Activated T-helper 17 cell treated with anti-CD3 and anti-CD28 coated beads, Interleukin-2, amount 50 U/mL, for 72 hours (primary cell): ENCODE measurements around the gene ZNF804A. TPM values are rescaled to one million over a fixed set of nuclear protein-coding genes. Genes with fewer than 3 reads are reported as not detected.
"Not testable (repeated sequence)": the region's sequence is repeated elsewhere in the genome, so short reads cannot be mapped to it uniquely, and the experiment has no call there.

Experiments
- ATAC-seq: fragments of 150-1000 bp; cut with Tn5 transposase; replicated peaks from 2 replicates; pipeline ENCODE4 v1.10.0; 2021; ENCODE audit warnings: mild to moderate bottlenecking, moderate library complexity
- H3K27ac Mint-ChIP-seq: one replicate; pipeline ENCODE4 v1.8.0; 2022; ENCODE audit warnings: mixed read lengths
- H3K27me3 Mint-ChIP-seq: one replicate; pipeline ENCODE4 v1.8.0; 2022; ENCODE audit warnings: mixed read lengths
- H3K36me3 Mint-ChIP-seq: one replicate; pipeline ENCODE4 v1.8.0; 2022; ENCODE audit warnings: low read depth, mild to moderate bottlenecking, mixed read lengths
- H3K4me1 Mint-ChIP-seq: one replicate; pipeline ENCODE4 v1.8.0; 2022; ENCODE audit warnings: mixed read lengths
- H3K4me3 Mint-ChIP-seq: one replicate; pipeline ENCODE4 v1.8.0; 2022; ENCODE audit warnings: mild to moderate bottlenecking, mixed read lengths
- H3K9me3 Mint-ChIP-seq: one replicate; pipeline ENCODE4 v1.8.0; 2022; ENCODE audit warnings: mixed read lengths
- total RNA-seq, 2 donors: library from RNA; stranded (reverse); gene quantifications; one replicate each; pipeline ENCODE4 v1.2.3, GENCODE V29; 2022

Gene ZNF804A
- total RNA-seq, 2 donors from 2014 or later = not detected

GRCh38 chr2:184860744-184861143, 262.4 kb downstream of the ZNF804A start:
- no peaks in the 10 kb centered on the region for H3K36me3 Mint-ChIP-seq
- no peak overlapping the region for H3K27ac Mint-ChIP-seq
- ATAC-seq = no peak
- H3K4me1 Mint-ChIP-seq = no peaks in the 10 kb centered on the region
- H3K4me3 Mint-ChIP-seq = no peak overlapping the region
- peaks cover 12% of the 10 kb centered on the region for H3K9me3 Mint-ChIP-seq
- H3K27me3 Mint-ChIP-seq = no peaks in the 10 kb centered on the region

- Mint-ChIP-seq H3K27ac (no peak overlapping the region), H3K27me3 (no peaks in the 10 kb centered on the region), H3K9me3 (peaks cover 7% of the 10 kb centered on the region), H3K4me1 (no peaks in the 10 kb centered on the region), H3K36me3 (no peaks in the 10 kb centered on the region), H3K4me3 (no peak overlapping the region)
- ATAC-seq = no peak
Observed at GRCh38 chr2:184875212-184875611, 276.9 kb downstream of the ZNF804A start.

GRCh38 chr2:184875911-184876310, 277.6 kb downstream of the ZNF804A start:
- no peaks in the 10 kb centered on the region for H3K27me3 Mint-ChIP-seq
- H3K9me3 Mint-ChIP-seq = peaks cover 7% of the 10 kb centered on the region
- no peak overlapping the region for H3K4me3 Mint-ChIP-seq
- H3K27ac Mint-ChIP-seq = no peak overlapping the region
- H3K36me3 Mint-ChIP-seq = no peaks in the 10 kb centered on the region
- no peak for ATAC-seq
- H3K4me1 Mint-ChIP-seq = no peaks in the 10 kb centered on the region

- no peaks in the 10 kb centered on the region for H3K36me3 Mint-ChIP-seq
- ATAC-seq = no peak
- no peak overlapping the region for H3K27ac Mint-ChIP-seq
- H3K9me3 Mint-ChIP-seq = peaks cover 12% of the 10 kb centered on the region
- H3K4me1 Mint-ChIP-seq = no peaks in the 10 kb centered on the region
- no peaks in the 10 kb centered on the region for H3K27me3 Mint-ChIP-seq
- no peak overlapping the region for H3K4me3 Mint-ChIP-seq
Observed at GRCh38 chr2:184877909-184878308, 279.6 kb downstream of the ZNF804A start.

- ATAC-seq = no peak
- Mint-ChIP-seq H3K4me1 (no peaks in the 10 kb centered on the region), H3K4me3 (no peak overlapping the region), H3K36me3 (no peaks in the 10 kb centered on the region), H3K27ac (no peak overlapping the region), H3K27me3 (no peaks in the 10 kb centered on the region), H3K9me3 (peaks cover 12% of the 10 kb centered on the region)
Observed at GRCh38 chr2:184879671-184880070, 281.3 kb downstream of the ZNF804A start.

- H3K4me3 Mint-ChIP-seq, ATAC-seq, H3K27ac Mint-ChIP-seq, H3K9me3 Mint-ChIP-seq, H3K27me3 Mint-ChIP-seq, H3K4me1 Mint-ChIP-seq, H3K36me3 Mint-ChIP-seq: not testable (repeated sequence)
Observed at GRCh38 chr2:184886585-184886984, 288.3 kb downstream of the ZNF804A start.

GRCh38 chr2:184890311-184890710, 292.0 kb downstream of the ZNF804A start:
- Mint-ChIP-seq H3K4me3 (no peak overlapping the region), H3K27ac (no peak overlapping the region), H3K36me3 (no peaks in the 10 kb centered on the region), H3K27me3 (no peaks in the 10 kb centered on the region), H3K9me3 (no peaks in the 10 kb centered on the region), H3K4me1 (no peaks in the 10 kb centered on the region)
- no peak for ATAC-seq

- no peak overlapping the region for H3K27ac Mint-ChIP-seq
- H3K27me3 Mint-ChIP-seq = no peaks in the 10 kb centered on the region
- no peak overlapping the region for H3K4me3 Mint-ChIP-seq
- peaks cover 11% of the 10 kb centered on the region for H3K9me3 Mint-ChIP-seq
- no peaks in the 10 kb centered on the region for H3K36me3 Mint-ChIP-seq
- no peak for ATAC-seq
- H3K4me1 Mint-ChIP-seq = no peaks in the 10 kb centered on the region
Observed at GRCh38 chr2:184904991-184905390, 306.7 kb downstream of the ZNF804A start.

GRCh38 chr2:184906160-184906559, 307.8 kb downstream of the ZNF804A start:
- Mint-ChIP-seq H3K27me3 (no peaks in the 10 kb centered on the region), H3K4me3 (no peak overlapping the region), H3K4me1 (no peaks in the 10 kb centered on the region), H3K27ac (no peak overlapping the region), H3K9me3 (peaks cover 9% of the 10 kb centered on the region), H3K36me3 (no peaks in the 10 kb centered on the region)
- ATAC-seq = no peak

- no peak overlapping the region for H3K4me3 Mint-ChIP-seq
- H3K27me3 Mint-ChIP-seq = no peaks in the 10 kb centered on the region
Observed at GRCh38 chr2:184906709-184907108, 308.4 kb downstream of the ZNF804A start.

GRCh38 chr2:184908966-184909365, 310.6 kb downstream of the ZNF804A start:
- H3K27ac Mint-ChIP-seq = no peak overlapping the region
- H3K9me3 Mint-ChIP-seq = peaks cover 6% of the 10 kb centered on the region
- ATAC-seq = no peak
- no peaks in the 10 kb centered on the region for H3K4me1 Mint-ChIP-seq
- no peaks in the 10 kb centered on the region for H3K36me3 Mint-ChIP-seq
- H3K4me3 Mint-ChIP-seq = no peak overlapping the region
- no peaks in the 10 kb centered on the region for H3K27me3 Mint-ChIP-seq

More at GRCh38 chr2:184906709-184907108, 308.4 kb downstream of the ZNF804A start:
- Mint-ChIP-seq H3K4me1 (no peaks in the 10 kb centered on the region), H3K36me3 (no peaks in the 10 kb centered on the region), H3K9me3 (peaks cover 9% of the 10 kb centered on the region), H3K27ac (no peak overlapping the region)
- no peak for ATAC-seq

GRCh38 chr2:184920451-184920965, 322.2 kb downstream of the ZNF804A start:
- Mint-ChIP-seq H3K9me3 (peaks cover 10% of the 10 kb centered on the region), H3K27ac (no peak overlapping the region), H3K36me3 (no peaks in the 10 kb centered on the region), H3K4me3 (no peak overlapping the region), H3K27me3 (no peaks in the 10 kb centered on the region), H3K4me1 (no peaks in the 10 kb centered on the region)
- no peak for ATAC-seq

- Mint-ChIP-seq H3K9me3 (peaks cover 14% of the 10 kb centered on the region), H3K27ac (no peak overlapping the region), H3K27me3 (no peaks in the 10 kb centered on the region), H3K36me3 (no peaks in the 10 kb centered on the region), H3K4me3 (no peak overlapping the region), H3K4me1 (no peaks in the 10 kb centered on the region)
- no peak for ATAC-seq
Observed at GRCh38 chr2:184921676-184922075, 323.3 kb downstream of the ZNF804A start.

- H3K27me3 Mint-ChIP-seq = no peaks in the 10 kb centered on the region
- no peak overlapping the region for H3K27ac Mint-ChIP-seq
- H3K9me3 Mint-ChIP-seq = peaks cover 20% of the 10 kb centered on the region
- no peak overlapping the region for H3K4me3 Mint-ChIP-seq
- no peak for ATAC-seq
- no peaks in the 10 kb centered on the region for H3K4me1 Mint-ChIP-seq
- no peaks in the 10 kb centered on the region for H3K36me3 Mint-ChIP-seq
Observed at GRCh38 chr2:184923751-184924150, 325.4 kb downstream of the ZNF804A start.

GRCh38 chr2:184927040-184927439, 328.7 kb downstream of the ZNF804A start:
- H3K36me3 Mint-ChIP-seq = no peaks in the 10 kb centered on the region

GRCh38 chr2:184936761-184937160, 338.4 kb downstream of the ZNF804A start:
- Mint-ChIP-seq H3K27me3 (no peaks in the 10 kb centered on the region), H3K4me1 (no peaks in the 10 kb centered on the region), H3K27ac (no peak overlapping the region), H3K36me3 (no peaks in the 10 kb centered on the region), H3K4me3 (no peak overlapping the region), H3K9me3 (peaks cover 14% of the 10 kb centered on the region)
- no peak for ATAC-seq

More at GRCh38 chr2:184927040-184927439, 328.7 kb downstream of the ZNF804A start:
- H3K9me3 Mint-ChIP-seq = peaks cover 20% of the 10 kb centered on the region
- no peak overlapping the region for H3K27ac Mint-ChIP-seq
- H3K4me3 Mint-ChIP-seq = no peak overlapping the region
- no peaks in the 10 kb centered on the region for H3K4me1 Mint-ChIP-seq
- H3K27me3 Mint-ChIP-seq = no peaks in the 10 kb centered on the region
- no peak for ATAC-seq
